H1 (cell line): Measurements from ENCODE around the gene FGFR2. TPM values are rescaled to one million over a fixed set of nuclear protein-coding genes. Genes with fewer than 3 reads are reported as not detected.

Experiments used
- CTCF ChIA-PET: fragments of 300-600 bp; sonication (Branson Sonifier 250); formaldehyde crosslinking; loops from one replicate; lab custom pipeline; 2021; ENCODE audit not compliant: partially characterized antibody; lab: Charles Lee
- POLR2A ChIA-PET: fragments of 300-600 bp; sonication (Branson Sonifier 250); formaldehyde crosslinking; loops from one replicate; lab custom pipeline; 2021; ENCODE audit warnings: inconsistent platforms; ENCODE audit not compliant: partially characterized antibody; lab: Charles Lee
- DNase-seq, 2 experiments: peaks; one replicate each; pipeline versions ENCODE4 v3.0.0 to v3.0.0-alpha.2; 2010 to 2022; ENCODE audit warnings: low spot score in 2 of 2, low read depth in 1 of 2, mixed read lengths in 1 of 2
- FAIRE-seq: peaks from 2 replicates; lab custom pipeline; 2011; peaks lifted over from hg19 to GRCh38; lab: Jason Lieb, UNC
- H2AFZ ChIP-seq: 2 replicates; pipeline ENCODE4 v1.8.1; 2012; ENCODE audit warnings: low read length, inconsistent platforms
- H2AK5ac ChIP-seq: 2 replicates; pipeline ENCODE4 v1.6.1; 2013; ENCODE audit warnings: low read depth, low read length
- H2BK120ac ChIP-seq: replicated peaks from 2 replicates; pipeline ENCODE3; 2013; ENCODE audit warnings: low read depth, low read length, inconsistent platforms
- H2BK12ac ChIP-seq: 2 replicates; pipeline ENCODE4 v1.6.1; 2013; ENCODE audit warnings: low read depth, low read length
- H2BK15ac ChIP-seq: 2 replicates; pipeline ENCODE4 v1.6.1; 2013; ENCODE audit warnings: low read length
- H2BK20ac ChIP-seq: 2 replicates; pipeline ENCODE4 v1.6.1; 2013; ENCODE audit warnings: low read length
- H2BK5ac ChIP-seq: 2 replicates; pipeline ENCODE4 v1.6.1; 2013; ENCODE audit warnings: low read depth, low read length
- H3K14ac ChIP-seq: 2 replicates; pipeline ENCODE4 v1.6.1; 2013; ENCODE audit warnings: inconsistent platforms; ENCODE audit not compliant: insufficient read length
- H3K18ac ChIP-seq: 2 replicates; pipeline ENCODE4 v1.6.1; 2013; ENCODE audit warnings: low read length; ENCODE audit errors: extremely low read depth
- H3K23ac ChIP-seq: 2 replicates; pipeline ENCODE4 v1.6.1; 2013; ENCODE audit warnings: inconsistent platforms; ENCODE audit not compliant: insufficient read length
- H3K23me2 ChIP-seq: 2 replicates; pipeline ENCODE4 v1.6.1; 2013; ENCODE audit warnings: low read depth, low read length
- H3K27ac ChIP-seq: 2 replicates; pipeline ENCODE4 v1.6.1; 2011; ENCODE audit warnings: low read depth, low read length, inconsistent platforms
- H3K27me3 ChIP-seq, 4 experiments: replicated peaks in 1 of 4; 1 replicate in 1 of 4; 2 replicates in 3 of 4; pipeline versions ENCODE4 v1.6.1 to v1.8.1; 2011 to 2013; ENCODE audit warnings: low read length in 3 of 4, mild to moderate bottlenecking in 3 of 4, inconsistent platforms in 2 of 4, mixed read lengths in 2 of 4, moderate library complexity in 1 of 4; ENCODE audit not compliant: control insufficient read depth in 3 of 4, insufficient read depth in 3 of 4; ENCODE audit errors: extremely low read depth in 1 of 4
- H3K36me3 ChIP-seq, 4 experiments: 2 replicates each; pipeline versions ENCODE4 v1.6.1 to v1.8.1; 2011 to 2013; ENCODE audit warnings: mild to moderate bottlenecking in 4 of 4, low read length in 3 of 4, moderate library complexity in 2 of 4, control low read depth in 1 of 4, inconsistent platforms in 1 of 4; ENCODE audit not compliant: insufficient read depth in 4 of 4, control insufficient read depth in 2 of 4
- H3K4ac ChIP-seq: replicated peaks from 2 replicates; pipeline ENCODE3; 2013; ENCODE audit warnings: low read length, low read depth, mixed read lengths, inconsistent platforms; ENCODE audit not compliant: insufficient read length
- H3K4me1 ChIP-seq, 4 experiments: replicated peaks in 1 of 4; 1 replicate in 1 of 4; 2 replicates in 3 of 4; pipeline versions ENCODE4 v1.6.1 to v1.8.1; 2011 to 2013; ENCODE audit warnings: low read length in 3 of 4, inconsistent platforms in 2 of 4, mixed read lengths in 1 of 4; ENCODE audit not compliant: insufficient read depth in 4 of 4, control insufficient read depth in 3 of 4
- H3K4me2 ChIP-seq, 2 experiments: 2 replicates each; pipeline versions ENCODE4 v1.6.1 to v1.8.1; 2011 to 2013; ENCODE audit warnings: low read depth in 2 of 2, low read length in 2 of 2, control low read depth in 1 of 2, inconsistent platforms in 1 of 2, mild to moderate bottlenecking in 1 of 2; ENCODE audit not compliant: insufficient read depth in 1 of 2
- H3K4me3 ChIP-seq, 4 experiments: fragments of 200-600, 300-600 bp in 1 of 4; sonication (generic), shearing (Covaris generic), sonication (Bioruptor Twin) in 1 of 4; 2 replicates each; pipeline versions ENCODE4 v1.5.1 to v1.8.1; 2011 to 2016; ENCODE audit warnings: low read length in 4 of 4, low read depth in 3 of 4, control low read depth in 2 of 4, inconsistent platforms in 2 of 4, mild to moderate bottlenecking in 2 of 4, mixed read lengths in 1 of 4, moderate library complexity in 1 of 4; ENCODE audit not compliant: insufficient read depth in 2 of 4; ENCODE audit errors: extremely low read depth in 1 of 4
- H3K56ac ChIP-seq: replicated peaks from 2 replicates; pipeline ENCODE3; 2013; ENCODE audit warnings: low read depth, mild to moderate bottlenecking, mixed read lengths, low read length, inconsistent platforms; ENCODE audit not compliant: insufficient read length
- H3K79me1 ChIP-seq: 2 replicates; pipeline ENCODE4 v1.6.1; 2013; ENCODE audit warnings: low read depth, low read length, control low read depth
- H3K79me2 ChIP-seq, 2 experiments: 2 replicates each; pipeline versions ENCODE4 v1.6.1 to v1.8.1; 2012 to 2013; ENCODE audit warnings: low read length in 2 of 2, mild to moderate bottlenecking in 2 of 2, inconsistent platforms in 1 of 2; ENCODE audit not compliant: insufficient read depth in 2 of 2, control insufficient read depth in 1 of 2
- H3K9ac ChIP-seq, 4 experiments: replicated peaks in 1 of 4; 1 replicate in 1 of 4; 2 replicates in 3 of 4; pipeline versions ENCODE4 v1.6.1 to v1.8.1; 2011 to 2013; ENCODE audit warnings: low read depth in 3 of 4, low read length in 3 of 4, control low read depth in 2 of 4, mild to moderate bottlenecking in 2 of 4, moderate library complexity in 2 of 4, inconsistent platforms in 1 of 4; ENCODE audit errors: extremely low read depth in 1 of 4
- H3K9me3 ChIP-seq, 2 experiments: 2 replicates each; pipeline versions ENCODE4 v1.6.1 to v1.8.1; 2012 to 2013; ENCODE audit warnings: mild to moderate bottlenecking in 2 of 2, moderate library complexity in 2 of 2, control low read depth in 1 of 2, inconsistent platforms in 1 of 2, low read depth in 1 of 2, low read length in 1 of 2, mixed read lengths in 1 of 2; ENCODE audit not compliant: insufficient read depth in 2 of 2
- H4K20me1 ChIP-seq, 2 experiments: replicated peaks in 1 of 2; 2 replicates each; pipeline versions ENCODE3 to v1.8.1; 2011 to 2013; ENCODE audit warnings: inconsistent platforms in 2 of 2, low read length in 2 of 2, mild to moderate bottlenecking in 1 of 2; ENCODE audit not compliant: insufficient read depth in 2 of 2, control insufficient read depth in 1 of 2
- H4K5ac ChIP-seq: 2 replicates; pipeline ENCODE4 v1.6.1; 2013; ENCODE audit warnings: low read length, low read depth, mixed read lengths, inconsistent platforms; ENCODE audit not compliant: insufficient read length
- H4K8ac ChIP-seq: 2 replicates; pipeline ENCODE4 v1.8.0; 2013; ENCODE audit warnings: mild to moderate bottlenecking, moderate library complexity, low read length, inconsistent platforms; ENCODE audit not compliant: insufficient read depth; ENCODE audit errors: extremely low read depth
- H4K91ac ChIP-seq: replicated peaks from 2 replicates; pipeline ENCODE3; 2013; ENCODE audit warnings: low read length, mixed read lengths, inconsistent platforms; ENCODE audit not compliant: insufficient read length
- CREB1 ChIP-seq: IDR thresholded peaks from 2 replicates; pipeline ENCODE4 v1.6.1; 2012; ENCODE audit warnings: inconsistent platforms
- EZH2 ChIP-seq: fragments of 200-600 bp; sonication (generic); IDR thresholded peaks from 2 replicates; pipeline ENCODE4 v1.7.1; 2012; ENCODE audit warnings: low read depth, mild to moderate bottlenecking, moderate library complexity, low read length, inconsistent platforms; ENCODE audit not compliant: severe bottlenecking
- JUND ChIP-seq: IDR thresholded peaks from 2 replicates; pipeline ENCODE4 v1.6.1; 2011; ENCODE audit warnings: mild to moderate bottlenecking, improper control_type of control experiment, low read length
- RXRA ChIP-seq: IDR thresholded peaks from 2 replicates; pipeline ENCODE4 v1.6.1; 2011; ENCODE audit warnings: low read depth, mild to moderate bottlenecking, low read length, moderate library complexity; ENCODE audit not compliant: insufficient read depth
- TEAD4 ChIP-seq: IDR thresholded peaks from 2 replicates; pipeline ENCODE4 v1.6.1; 2012; ENCODE audit warnings: low read depth, low read length, inconsistent platforms, mixed read lengths
- WGBS, 2 experiments: shearing (Covaris generic) in 1 of 2; methylation state at CpG; one replicate each; pipeline versions ENCODE4 v1.1.6 to v1.1.7; 2013 to 2015; ENCODE audit warnings: low lambda C conversion rate in 2 of 2, mixed read lengths in 2 of 2, inconsistent platforms in 1 of 2, low coverage in 1 of 2, missing lambda C conversion rate in 1 of 2; ENCODE audit not compliant: insufficient replicate concordance in 2 of 2, insufficient coverage in 1 of 2, insufficient read length in 1 of 2; ENCODE audit errors: extremely low coverage in 1 of 2, missing lambda C conversion rate in 1 of 2; 5-methylcytosine and 5-hydroxymethylcytosine counted together
- polyA plus RNA-seq, 7 experiments: library from polyadenylated mRNA; depleted of rRNA in 3 of 7; stranded (reverse) in 5 of 7; unstranded in 2 of 7; fragments of >200 nt in 5 of 7; fragments of 200-250 nt in 2 of 7; gene quantifications; 1 replicate in 5 of 7; 2 replicates in 1 of 7; 4 replicates in 1 of 7; pipeline versions ENCODE4 v1.2.1 to v1.2.3, GENCODE V29; 2011 to 2013; ENCODE audit warnings: missing spikeins in 2 of 7, mixed read lengths in 2 of 7
- total RNA-seq: library from RNA; stranded (reverse); fragmentation: NEBNext Ultra II Directional; extraction: Animal tissue kit (Norgen Biotek cat#: 25700); gene quantifications from 2 replicates; pipeline ENCODE4 v1.2.1, GENCODE V29; 2021

The FGFR2 gene
- total and polyA plus RNA-seq, 2 of the 8 experiments (the other 6 are each of a cell fraction or from before 2014, with no cell fraction given) = 50.2 to 81.2 TPM

- Histone ChIP-seq H4K8ac (no peak overlapping the region), H3K4ac (no peak overlapping the region), H3K23me2 (no peaks in the 10 kb centered on the region), H2BK12ac (no peak overlapping the region), H3K79me1 (peaks cover 16% of the 10 kb centered on the region), H2AK5ac (no peak overlapping the region), H4K91ac (no peak overlapping the region), H3K23ac (no peak overlapping the region), H3K27me3 (no peaks in the 10 kb centered on the region), H3K79me2 (peaks cover 10 to 92% of the 10 kb centered on the region in 2 experiments; a peak in 3 of 4 replicates), H2BK20ac (no peak overlapping the region), H4K5ac (no peak overlapping the region), H3K18ac (no peak overlapping the region; the same call in 1 of the 2 replicates), H2AFZ (no peak overlapping the region), H3K56ac (no peak overlapping the region), H3K4me2 (no peak overlapping the region), H3K14ac (no peak overlapping the region), H2BK5ac (no peak overlapping the region), H3K36me3 (peaks cover 2 to 55% (median 12%) of the 10 kb centered on the region in 4 experiments; a peak in 4 of 8 replicates), H3K9me3 (no peaks in the 10 kb centered on the region), H2BK15ac (no peak overlapping the region), H3K27ac (no peak overlapping the region; the same call in 1 of the 2 replicates), H3K4me1 (peaks cover 0 to 7% (median 3%) of the 10 kb centered on the region in 4 experiments; a peak in 6 of 7 replicates), H3K9ac (no peak overlapping the region), H4K20me1 (peaks cover 7 to 15% of the 10 kb centered on the region in 2 experiments), H3K4me3 (no peak overlapping the region), H2BK120ac (no peak overlapping the region)
- FAIRE-seq (no peak), DNase-seq (no peak)
- POLR2A ChIA-PET = no interaction called here
- no peak for TF ChIP-seq CREB1
- no peak for TF ChIP-seq RXRA
- TF ChIP-seq JUND = no peak
- no peak for TF ChIP-seq EZH2
- TF ChIP-seq TEAD4 = no peak
- CTCF ChIA-PET = interaction anchor here (1.3 kb wide), 1 partner anchor 9 kb away, joined by 4 read pairs; no protein-coding TSS in a partner anchor
- 91% methylated on average over 11 of the region's 11 CpGs; no CpG with 5 or more reads in 1 of the 2 experiments for WGBS, 2 experiments
Measured at GRCh38 chr10:121526135-121526790, 72.0 kb downstream of the FGFR2 start.
